K562 (cell line): Measurements from ENCODE around the gene DDAH2. TPM values are rescaled to one million over a fixed set of nuclear protein-coding genes. Genes with fewer than 3 reads are reported as not detected.

Experiments
- BDP1 ChIP-seq: IDR thresholded peaks from 3 replicates; pipeline ENCODE4 v1.6.1; 2011; ENCODE audit not compliant: insufficient read length, insufficient read depth
- CBX1 ChIP-seq: sonication (generic); IDR thresholded peaks from 2 replicates; pipeline ENCODE4 v1.6.1; 2016; ENCODE audit warnings: antibody characterized with exemption, low read depth, mild to moderate bottlenecking
- CREB1 ChIP-seq, 2 experiments: sonication (generic) in 1 of 2; formaldehyde crosslinking in 1 of 2; IDR thresholded peaks; 2 replicates each; pipeline versions ENCODE4 v1.6.1 to v1.8.0; 2012 to 2022; ENCODE audit warnings: inconsistent platforms in 1 of 2, mild to moderate bottlenecking in 1 of 2, missing genetic modification reagents in 1 of 2, moderate library complexity in 1 of 2
- EHMT2 ChIP-seq: fragments of 450-650 bp; IDR thresholded peaks from 2 replicates; pipeline ENCODE4 v1.6.1; 2018; ENCODE audit warnings: antibody characterized with exemption
- KDM5B ChIP-seq: fragments of 200-600 bp; sonication (generic); IDR thresholded peaks from 2 replicates; pipeline ENCODE4 v1.6.1; 2012; ENCODE audit warnings: low read depth, mild to moderate bottlenecking, moderate library complexity, low read length, control low read depth, inconsistent platforms; ENCODE audit not compliant: insufficient replicate concordance
- RBM22 ChIP-seq: fragments of 200-400 bp; formaldehyde crosslinking; IDR thresholded peaks from 2 replicates; pipeline ENCODE4 v1.6.1; 2018; ENCODE audit warnings: low read length, low read depth; ENCODE audit not compliant: poor library complexity, severe bottlenecking
- TAF1 ChIP-seq: IDR thresholded peaks from 2 replicates; pipeline ENCODE4 v1.6.1; 2011; ENCODE audit warnings: mild to moderate bottlenecking, low read length, moderate library complexity; ENCODE audit not compliant: insufficient read depth, control insufficient read depth, severe bottlenecking; ENCODE audit errors: extremely low read depth
- TCF7L2 ChIP-seq: fragments of 150-350 bp; IDR thresholded peaks from 2 replicates; pipeline ENCODE4 v1.6.1; 2016; ENCODE audit warnings: low read depth, mild to moderate bottlenecking, low read length, moderate library complexity
- ZNF134 ChIP-seq: fragments of 250-450 bp; sonication (Bioruptor Pico); conservative IDR thresholded peaks from 2 replicates; pipeline ENCODE4 v1.4.0; 2020
- ZNF316 ChIP-seq: fragments of 450-650 bp; IDR thresholded peaks from 2 replicates; pipeline ENCODE4 v1.6.1; 2016
- polyA plus RNA-seq, 8 experiments: library from polyadenylated mRNA; depleted of rRNA in 4 of 8; stranded (reverse) in 5 of 8; unstranded in 3 of 8; fragments of >200 nt; fragmentation: Nextera tagmentation in 2 of 8; fragmentation: Illumina TruSeq in 1 of 8; extraction: Ambion mirVana in 2 of 8; extraction: Trizol in 1 of 8; gene quantifications; 2 replicates each; pipeline versions ENCODE4 v1.2.1 to v1.2.3, GENCODE V29; 2011 to 2014; ENCODE audit warnings: inconsistent platforms in 1 of 8, missing spikeins in 1 of 8
- total RNA-seq, 7 experiments: library from RNA; depleted of rRNA in 6 of 7; stranded (reverse); fragments of >200 nt in 6 of 7; fragmentation: Illumina TruSeq in 2 of 7; extraction: Trizol in 2 of 7; gene quantifications; 2 replicates each; pipeline versions ENCODE4 v1.2.1 to v1.2.3, GENCODE V29; 2011 to 2021; ENCODE audit warnings: low replicate concordance in 1 of 7
- TF ChIP-seq, protein P1 (sequence below): fragments of 250-450 bp; sonication (Bioruptor Pico); IDR thresholded peaks from 2 replicates; pipeline ENCODE4 v1.5.0; 2022; ENCODE audit warnings: mild to moderate bottlenecking
- TF ChIP-seq, protein P2 (sequence below): fragments of 150-350 bp; conservative IDR thresholded peaks from 2 replicates; pipeline ENCODE4 v1.6.1; 2014; ENCODE audit warnings: low read length

DDAH2 gene
- total and polyA plus RNA-seq, 9 of the 15 experiments (the other 6 are each of a cell fraction or from before 2014, with no cell fraction given) = 1.8 to 45.4 (median 21.4) TPM

DNA sequence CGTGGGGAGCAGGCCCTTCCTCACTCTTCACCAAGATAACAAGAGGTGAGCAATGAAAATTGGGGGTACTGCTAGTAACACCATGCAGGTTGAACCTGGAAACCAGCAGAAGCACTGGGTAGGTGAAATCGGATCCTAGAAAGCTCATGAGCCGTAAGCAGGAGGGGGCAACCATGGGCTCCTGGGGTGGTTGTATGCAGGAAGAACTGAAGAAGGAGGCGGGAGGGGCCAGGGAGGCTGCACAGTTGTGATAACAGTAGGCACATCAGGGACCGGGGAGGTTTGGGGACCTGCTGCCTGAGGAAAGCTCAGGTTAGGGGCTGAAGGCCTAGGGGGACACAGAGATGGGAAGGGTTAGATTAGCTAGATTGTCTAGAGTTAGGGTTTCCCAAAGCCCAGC lies 42.6 kb downstream of the DDAH2 start (continued):
- no peak for TF ChIP-seq CBX1
- no peak for TF ChIP-seq ZNF316
- no peak for TF ChIP-seq ZNF134 (CRISPR knock-in tag)
- no peak for TF ChIP-seq BDP1
- no peak for TF ChIP-seq KDM5B
- no peak for TF ChIP-seq TCF7L2
- peak; percentile 1 for TF ChIP-seq TAF1
- TF ChIP-seq RBM22 = no peak
- no peak for TF ChIP-seq CREB1 (IDR thresholded peaks at IDR 0.05)
- TF ChIP-seq CREB1 (CRISPR knock-in tag; IDR thresholded peaks at IDR 0.05) = no peak
- TF ChIP-seq, protein P1, sequence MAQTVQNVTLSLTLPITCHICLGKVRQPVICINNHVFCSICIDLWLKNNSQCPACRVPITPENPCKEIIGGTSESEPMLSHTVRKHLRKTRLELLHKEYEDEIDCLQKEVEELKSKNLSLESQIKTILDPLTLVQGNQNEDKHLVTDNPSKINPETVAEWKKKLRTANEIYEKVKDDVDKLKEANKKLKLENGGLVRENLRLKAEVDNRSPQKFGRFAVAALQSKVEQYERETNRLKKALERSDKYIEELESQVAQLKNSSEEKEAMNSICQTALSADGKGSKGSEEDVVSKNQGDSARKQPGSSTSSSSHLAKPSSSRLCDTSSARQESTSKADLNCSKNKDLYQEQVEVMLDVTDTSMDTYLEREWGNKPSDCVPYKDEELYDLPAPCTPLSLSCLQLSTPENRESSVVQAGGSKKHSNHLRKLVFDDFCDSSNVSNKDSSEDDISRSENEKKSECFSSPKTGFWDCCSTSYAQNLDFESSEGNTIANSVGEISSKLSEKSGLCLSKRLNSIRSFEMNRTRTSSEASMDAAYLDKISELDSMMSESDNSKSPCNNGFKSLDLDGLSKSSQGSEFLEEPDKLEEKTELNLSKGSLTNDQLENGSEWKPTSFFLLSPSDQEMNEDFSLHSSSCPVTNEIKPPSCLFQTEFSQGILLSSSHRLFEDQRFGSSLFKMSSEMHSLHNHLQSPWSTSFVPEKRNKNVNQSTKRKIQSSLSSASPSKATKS (CRISPR knock-in tag) = no peak
- TF ChIP-seq, protein P2, sequence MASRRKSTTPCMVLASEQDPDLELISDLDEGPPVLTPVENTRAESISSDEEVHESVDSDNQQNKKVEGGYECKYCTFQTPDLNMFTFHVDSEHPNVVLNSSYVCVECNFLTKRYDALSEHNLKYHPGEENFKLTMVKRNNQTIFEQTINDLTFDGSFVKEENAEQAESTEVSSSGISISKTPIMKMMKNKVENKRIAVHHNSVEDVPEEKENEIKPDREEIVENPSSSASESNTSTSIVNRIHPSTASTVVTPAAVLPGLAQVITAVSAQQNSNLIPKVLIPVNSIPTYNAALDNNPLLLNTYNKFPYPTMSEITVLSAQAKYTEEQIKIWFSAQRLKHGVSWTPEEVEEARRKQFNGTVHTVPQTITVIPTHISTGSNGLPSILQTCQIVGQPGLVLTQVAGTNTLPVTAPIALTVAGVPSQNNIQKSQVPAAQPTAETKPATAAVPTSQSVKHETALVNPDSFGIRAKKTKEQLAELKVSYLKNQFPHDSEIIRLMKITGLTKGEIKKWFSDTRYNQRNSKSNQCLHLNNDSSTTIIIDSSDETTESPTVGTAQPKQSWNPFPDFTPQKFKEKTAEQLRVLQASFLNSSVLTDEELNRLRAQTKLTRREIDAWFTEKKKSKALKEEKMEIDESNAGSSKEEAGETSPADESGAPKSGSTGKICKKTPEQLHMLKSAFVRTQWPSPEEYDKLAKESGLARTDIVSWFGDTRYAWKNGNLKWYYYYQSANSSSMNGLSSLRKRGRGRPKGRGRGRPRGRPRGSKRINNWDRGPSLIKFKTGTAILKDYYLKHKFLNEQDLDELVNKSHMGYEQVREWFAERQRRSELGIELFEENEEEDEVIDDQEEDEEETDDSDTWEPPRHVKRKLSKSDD = no peak
- TF ChIP-seq EHMT2 = 0 out of 2 replicates have a peak, but pooled peaks have one; percentile 46
